ENCODE results near the gene NIPBL. TPM values are rescaled to one million over a fixed set of nuclear protein-coding genes. Genes with fewer than 3 reads are reported as not detected.
A peak's percentile ranks its signal among the peaks of the same experiment; 100 is the strongest.

The NIPBL gene, protein sequence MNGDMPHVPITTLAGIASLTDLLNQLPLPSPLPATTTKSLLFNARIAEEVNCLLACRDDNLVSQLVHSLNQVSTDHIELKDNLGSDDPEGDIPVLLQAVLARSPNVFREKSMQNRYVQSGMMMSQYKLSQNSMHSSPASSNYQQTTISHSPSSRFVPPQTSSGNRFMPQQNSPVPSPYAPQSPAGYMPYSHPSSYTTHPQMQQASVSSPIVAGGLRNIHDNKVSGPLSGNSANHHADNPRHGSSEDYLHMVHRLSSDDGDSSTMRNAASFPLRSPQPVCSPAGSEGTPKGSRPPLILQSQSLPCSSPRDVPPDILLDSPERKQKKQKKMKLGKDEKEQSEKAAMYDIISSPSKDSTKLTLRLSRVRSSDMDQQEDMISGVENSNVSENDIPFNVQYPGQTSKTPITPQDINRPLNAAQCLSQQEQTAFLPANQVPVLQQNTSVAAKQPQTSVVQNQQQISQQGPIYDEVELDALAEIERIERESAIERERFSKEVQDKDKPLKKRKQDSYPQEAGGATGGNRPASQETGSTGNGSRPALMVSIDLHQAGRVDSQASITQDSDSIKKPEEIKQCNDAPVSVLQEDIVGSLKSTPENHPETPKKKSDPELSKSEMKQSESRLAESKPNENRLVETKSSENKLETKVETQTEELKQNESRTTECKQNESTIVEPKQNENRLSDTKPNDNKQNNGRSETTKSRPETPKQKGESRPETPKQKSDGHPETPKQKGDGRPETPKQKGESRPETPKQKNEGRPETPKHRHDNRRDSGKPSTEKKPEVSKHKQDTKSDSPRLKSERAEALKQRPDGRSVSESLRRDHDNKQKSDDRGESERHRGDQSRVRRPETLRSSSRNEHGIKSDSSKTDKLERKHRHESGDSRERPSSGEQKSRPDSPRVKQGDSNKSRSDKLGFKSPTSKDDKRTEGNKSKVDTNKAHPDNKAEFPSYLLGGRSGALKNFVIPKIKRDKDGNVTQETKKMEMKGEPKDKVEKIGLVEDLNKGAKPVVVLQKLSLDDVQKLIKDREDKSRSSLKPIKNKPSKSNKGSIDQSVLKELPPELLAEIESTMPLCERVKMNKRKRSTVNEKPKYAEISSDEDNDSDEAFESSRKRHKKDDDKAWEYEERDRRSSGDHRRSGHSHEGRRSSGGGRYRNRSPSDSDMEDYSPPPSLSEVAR (N-terminal part only)
- 28.2 TPM for polyA plus RNA-seq (2013, experiment 1 of 2)
- 30.3 TPM for polyA plus RNA-seq (2013, experiment 2 of 2)

DNA sequence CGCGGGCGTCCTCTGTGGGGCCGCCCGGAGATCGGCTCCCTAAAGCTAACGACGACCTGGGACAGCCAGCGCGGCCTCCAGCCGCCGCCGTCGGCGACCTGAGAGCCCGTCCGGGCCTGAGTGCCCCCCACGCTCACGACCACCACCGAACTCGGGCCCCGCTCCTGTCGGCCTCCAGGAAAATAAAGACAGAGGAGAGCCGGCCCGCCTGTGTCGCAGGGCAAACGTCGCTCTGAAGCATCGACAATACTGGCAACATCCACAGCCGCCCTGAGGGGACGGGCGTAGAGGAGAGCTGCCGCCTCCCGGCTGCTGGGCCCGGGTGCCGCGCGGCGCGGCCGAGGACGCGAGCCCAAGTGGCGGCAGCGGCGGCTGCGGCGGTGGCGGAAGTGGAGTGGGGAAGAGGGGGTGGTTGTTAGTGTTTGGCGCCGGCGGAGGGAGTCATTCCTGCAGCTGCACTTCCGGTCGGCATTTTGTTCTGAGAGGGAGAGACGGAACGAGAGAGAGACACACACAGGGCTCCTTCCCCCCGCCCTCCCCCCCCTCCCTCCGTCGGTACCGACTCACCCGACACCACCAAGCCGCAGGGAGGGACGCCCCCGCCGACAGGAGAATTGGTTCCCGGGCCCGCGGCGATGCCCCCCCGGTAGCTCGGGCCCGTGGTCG, at the start of gene NIPBL:
NIPBL (plus strand) TSS at position 471 of the 666 bp plus-strand sequence. CDS start 76,928 bp downstream, outside the sequence.
- H3K36me3 ChIP-seq (replicated peaks in 1 of 2; ENCODE audit: control insufficient read depth in 2 of 2, insufficient read depth in 2 of 2, low read length in 2 of 2) = peaks cover 0 to 19% of the 10 kb centered on the region in 2 donors
- H4K8ac ChIP-seq (ENCODE audit: low read depth, low read length) = no peak within 1 kb of the TSS
- peak within 1 kb of the TSS; percentile 94 for H2AFZ ChIP-seq (ENCODE audit: low read length)
- H2BK15ac ChIP-seq (ENCODE audit: low read length) = peak within 1 kb of the TSS; percentile 77
- H2BK12ac ChIP-seq (ENCODE audit: low read length) = peak within 1 kb of the TSS; percentile 73
- peak within 1 kb of the TSS; percentile 53 for H4K91ac ChIP-seq (ENCODE audit: low read depth, low read length, poor library complexity)
- H3K9ac ChIP-seq (ENCODE audit: low read depth, low read length, poor library complexity) = peak within 1 kb of the TSS; percentile 97
- peak within 1 kb of the TSS; percentile 97 for H3K18ac ChIP-seq (ENCODE audit: low read length)
- no peaks in the 10 kb centered on the region for H3K9me3 ChIP-seq (replicated peaks in 1 of 2; ENCODE audit: control insufficient read depth in 2 of 2, insufficient read depth in 1 of 2, low read depth in 1 of 2, low read length in 2 of 2)
- no peaks in the 10 kb centered on the region for H3K27me3 ChIP-seq (ENCODE audit: control insufficient read depth in 3 of 3, insufficient read depth in 3 of 3, low read depth in 1 of 3, low read length in 3 of 3)
- peak within 1 kb of the TSS; percentile 67 for H3K14ac ChIP-seq (ENCODE audit: low read length)
- H2BK120ac ChIP-seq (ENCODE audit: low read depth, low read length) = peak within 1 kb of the TSS; percentile 94
- peak within 1 kb of the TSS; percentile 87 for H2BK5ac ChIP-seq (ENCODE audit: low read length)
- DNase-seq (ENCODE audit: low spot score) = peak; percentile 86
- peak within 1 kb of the TSS; percentile 66 for H3K4ac ChIP-seq (ENCODE audit: low read length)
- peak within 1 kb of the TSS; percentile 97 for H3K27ac ChIP-seq (replicated peaks; ENCODE audit: low read length)
- peak within 1 kb of the TSS; percentile 99 for H3K23ac ChIP-seq (ENCODE audit: low read depth, low read length, poor library complexity)
- peak within 1 kb of the TSS; percentile 65 for H2AK5ac ChIP-seq (ENCODE audit: low read depth, low read length)
- H3K79me1 ChIP-seq (ENCODE audit: low read depth, low read length) = peaks cover 3% of the 10 kb centered on the region
- H3K4me3 ChIP-seq (ENCODE audit: low read length in 2 of 2) = peak within 1 kb of the TSS; percentile 75 to 96
- H3K4me1 ChIP-seq (ENCODE audit: control insufficient read depth in 2 of 2, insufficient read depth in 1 of 2, low read depth in 1 of 2, low read length in 2 of 2) = peaks cover 0 to 6% of the 10 kb centered on the region in 2 donors
- WGBS, 2 donors (ENCODE audit: extremely low coverage in 2 of 2, insufficient read length in 2 of 2, insufficient replicate concordance in 1 of 2) = no CpG with 5 or more reads among the region's 73 CpGs
- H3K4me2 ChIP-seq (ENCODE audit: insufficient read depth, low read length, poor library complexity, severe bottlenecking) = peak within 1 kb of the TSS; percentile 56

DNA sequence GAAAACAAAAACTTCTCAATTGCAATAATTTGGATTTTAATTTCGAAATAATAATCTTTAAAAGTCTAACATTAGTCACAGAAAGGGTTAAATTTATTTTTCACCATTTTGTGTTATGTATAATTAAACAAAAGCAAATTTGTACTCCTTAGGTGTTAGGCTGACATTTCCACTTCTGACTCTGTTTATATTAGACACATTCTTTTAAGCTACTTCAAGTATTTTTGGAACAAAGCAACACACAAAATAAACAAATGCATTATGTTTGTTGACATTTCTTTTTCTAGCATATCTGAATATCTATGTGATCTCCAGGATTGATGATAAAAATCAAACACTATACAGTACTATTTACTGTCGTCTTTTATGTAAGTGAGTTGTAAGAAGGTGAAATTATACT, 44.3 kb upstream of the NIPBL start:
- no peak overlapping the region for H3K9ac ChIP-seq (ENCODE audit: low read depth, low read length, poor library complexity)
- H3K14ac ChIP-seq (ENCODE audit: low read length) = no peak overlapping the region
- no peak overlapping the region for H4K8ac ChIP-seq (ENCODE audit: low read depth, low read length)
- WGBS, 2 donors (ENCODE audit: extremely low coverage in 2 of 2, insufficient read length in 2 of 2, insufficient replicate concordance in 1 of 2) = no CpG with 5 or more reads among the region's 2 CpGs
- no peak overlapping the region for H4K91ac ChIP-seq (ENCODE audit: low read depth, low read length, poor library complexity)
- no peak overlapping the region for H2BK5ac ChIP-seq (ENCODE audit: low read length)
- H3K27me3 ChIP-seq (ENCODE audit: control insufficient read depth in 3 of 3, insufficient read depth in 3 of 3, low read depth in 1 of 3, low read length in 3 of 3) = peaks cover 0 to 14% (median 0%) of the 10 kb centered on the region in 3 experiments
- no peak overlapping the region for H2AFZ ChIP-seq (ENCODE audit: low read length)
- H2BK120ac ChIP-seq (ENCODE audit: low read depth, low read length) = no peak overlapping the region
- H3K4ac ChIP-seq (ENCODE audit: low read length) = no peak overlapping the region
- H3K4me2 ChIP-seq (ENCODE audit: insufficient read depth, low read length, poor library complexity, severe bottlenecking) = no peak overlapping the region
- no peak for DNase-seq (ENCODE audit: low spot score)
- H3K4me3 ChIP-seq (ENCODE audit: low read length in 2 of 2) = no peak overlapping the region
- no peak overlapping the region for H2BK12ac ChIP-seq (ENCODE audit: low read length)
- no peaks in the 10 kb centered on the region for H3K9me3 ChIP-seq (replicated peaks in 1 of 2; ENCODE audit: control insufficient read depth in 2 of 2, insufficient read depth in 1 of 2, low read depth in 1 of 2, low read length in 2 of 2)
- no peak overlapping the region for H3K27ac ChIP-seq (replicated peaks; ENCODE audit: low read length)
- H3K4me1 ChIP-seq (ENCODE audit: control insufficient read depth in 2 of 2, insufficient read depth in 1 of 2, low read depth in 1 of 2, low read length in 2 of 2) = no peaks in the 10 kb centered on the region
- H3K79me1 ChIP-seq (ENCODE audit: low read depth, low read length) = no peaks in the 10 kb centered on the region
- no peak overlapping the region for H2BK15ac ChIP-seq (ENCODE audit: low read length)
- H3K23ac ChIP-seq (ENCODE audit: low read depth, low read length, poor library complexity) = no peak overlapping the region
- H3K36me3 ChIP-seq (replicated peaks in 1 of 2; ENCODE audit: control insufficient read depth in 2 of 2, insufficient read depth in 2 of 2, low read length in 2 of 2) = no peaks in the 10 kb centered on the region
- no peak overlapping the region for H2AK5ac ChIP-seq (ENCODE audit: low read depth, low read length)
- H3K18ac ChIP-seq (ENCODE audit: low read length) = no peak overlapping the region

DNA sequence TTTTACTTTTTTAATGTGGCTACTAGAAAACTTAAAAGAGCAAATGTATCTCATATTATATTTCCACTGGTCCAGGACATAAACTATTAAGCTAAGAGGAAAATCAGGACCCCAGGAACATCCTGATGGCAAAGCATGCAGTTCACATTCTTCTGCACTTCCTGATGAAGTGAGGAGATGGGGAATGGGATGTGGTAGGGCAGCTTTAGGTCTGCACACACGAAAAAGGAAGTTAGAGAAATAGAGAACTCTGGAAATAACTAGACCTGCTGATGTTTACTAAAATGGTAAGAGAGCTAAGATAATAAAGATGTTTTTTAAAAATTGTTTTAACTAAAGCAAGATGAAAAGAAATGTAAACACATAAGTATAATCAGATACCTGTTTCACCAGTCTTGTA, 39.7 kb upstream of the NIPBL start:
- Histone ChIP-seq H2BK15ac (ENCODE audit: low read length) (no peak overlapping the region), H3K27ac (replicated peaks; ENCODE audit: low read length) (no peak overlapping the region), H3K27me3 (ENCODE audit: control insufficient read depth in 3 of 3, insufficient read depth in 3 of 3, low read depth in 1 of 3, low read length in 3 of 3) (peaks cover 0 to 9% (median 0%) of the 10 kb centered on the region in 3 experiments), H2BK120ac (ENCODE audit: low read depth, low read length) (no peak overlapping the region), H3K4me3 (ENCODE audit: low read length in 2 of 2) (no peak overlapping the region), H3K79me1 (ENCODE audit: low read depth, low read length) (no peaks in the 10 kb centered on the region), H2BK5ac (ENCODE audit: low read length) (no peak overlapping the region), H4K8ac (ENCODE audit: low read depth, low read length) (no peak overlapping the region), H2BK12ac (ENCODE audit: low read length) (no peak overlapping the region), H3K4ac (ENCODE audit: low read length) (no peak overlapping the region), H3K14ac (ENCODE audit: low read length) (no peak overlapping the region), H3K9ac (ENCODE audit: low read depth, low read length, poor library complexity) (no peak overlapping the region), H3K4me1 (ENCODE audit: control insufficient read depth in 2 of 2, insufficient read depth in 1 of 2, low read depth in 1 of 2, low read length in 2 of 2) (no peaks in the 10 kb centered on the region), H3K4me2 (ENCODE audit: insufficient read depth, low read length, poor library complexity, severe bottlenecking) (no peak overlapping the region), H3K18ac (ENCODE audit: low read length) (no peak overlapping the region), H2AFZ (ENCODE audit: low read length) (no peak overlapping the region), H3K9me3 (replicated peaks in 1 of 2; ENCODE audit: control insufficient read depth in 2 of 2, insufficient read depth in 1 of 2, low read depth in 1 of 2, low read length in 2 of 2) (no peaks in the 10 kb centered on the region), H2AK5ac (ENCODE audit: low read depth, low read length) (no peak overlapping the region), H3K36me3 (replicated peaks in 1 of 2; ENCODE audit: control insufficient read depth in 2 of 2, insufficient read depth in 2 of 2, low read length in 2 of 2) (no peaks in the 10 kb centered on the region), H4K91ac (ENCODE audit: low read depth, low read length, poor library complexity) (no peak overlapping the region), H3K23ac (ENCODE audit: low read depth, low read length, poor library complexity) (no peak overlapping the region)
- WGBS, 2 donors (ENCODE audit: extremely low coverage in 2 of 2, insufficient read length in 2 of 2, insufficient replicate concordance in 1 of 2) = no CpG with 5 or more reads among the region's 1 CpG
- no peak for DNase-seq (ENCODE audit: low spot score)
